HL-60 (cell line): ENCODE data around the gene C8G.

ENCODE experiments used
- DNase-seq, 2 experiments: peaks; one replicate each; pipeline ENCODE4 v3.0.0-alpha.2; 2010 to 2020; ENCODE audit warnings: low read depth in 1 of 2, low spot score in 1 of 2
- H3K27ac ChIP-seq: fragments of 250-450 bp; sonication (Bioruptor Pico); replicated peaks from 2 replicates; pipeline ENCODE4 v1.5.1; 2020; ENCODE audit warnings: mild to moderate bottlenecking, moderate library complexity
- H3K27me3 ChIP-seq: fragments of 250-450 bp; sonication (Bioruptor Pico); 2 replicates; pipeline ENCODE4 v1.5.1; 2021; ENCODE audit warnings: mild to moderate bottlenecking, moderate library complexity; ENCODE audit not compliant: insufficient read depth, poor library complexity, severe bottlenecking
- H3K4me3 ChIP-seq: replicated peaks from 2 replicates; pipeline ENCODE4 v1.5.1; 2011; ENCODE audit warnings: mild to moderate bottlenecking, control low read depth, low read length; ENCODE audit not compliant: insufficient read depth
- CTCF ChIP-seq: IDR thresholded peaks from one replicate; pipeline ENCODE4 v1.5.1; 2011; ENCODE audit warnings: low read length, control low read depth, inconsistent platforms; ENCODE audit not compliant: insufficient read depth
- GABPA ChIP-seq: IDR thresholded peaks from 2 replicates; pipeline ENCODE4 v1.6.1; 2012; ENCODE audit warnings: low read depth
- POLR2AphosphoS5 ChIP-seq: IDR thresholded peaks from 2 replicates; pipeline ENCODE4 v1.6.1; 2012; ENCODE audit warnings: low read depth
- REST ChIP-seq: IDR thresholded peaks from 2 replicates; pipeline ENCODE4 v1.6.1; 2012; ENCODE audit warnings: low read depth; ENCODE audit not compliant: insufficient replicate concordance
- SPI1 ChIP-seq: IDR thresholded peaks from 2 replicates; pipeline ENCODE4 v1.6.1; 2012; ENCODE audit warnings: low read depth, mild to moderate bottlenecking, borderline replicate concordance

Gene C8G

GRCh38 chr9:136964833-136965422, 19.9 kb downstream of the C8G start:
- TF ChIP-seq POLR2AphosphoS5 (no peak), CTCF (no peak), SPI1 (no peak), GABPA (no peak), REST (no peak)
- Histone ChIP-seq H3K4me3 (no peak overlapping the region), H3K27ac (no peak overlapping the region), H3K27me3 (no peaks in the 10 kb centered on the region)
- DNase-seq: no peak

- no peak for TF ChIP-seq SPI1
- TF ChIP-seq REST: no peak
- TF ChIP-seq CTCF: no peak
- TF ChIP-seq GABPA: no peak
- no peak for TF ChIP-seq POLR2AphosphoS5
- Histone ChIP-seq H3K27me3 (no peaks in the 10 kb centered on the region), H3K27ac (no peak overlapping the region), H3K4me3 (no peak overlapping the region)
- DNase-seq: no peak
Measured at GRCh38 chr9:136965771-136966484, 20.9 kb downstream of the C8G start.

GRCh38 chr9:136968333-136969127, 23.5 kb downstream of the C8G start:
- Histone ChIP-seq H3K27me3 (no peaks in the 10 kb centered on the region), H3K27ac (no peak overlapping the region), H3K4me3 (no peak overlapping the region)
- TF ChIP-seq CTCF (no peak), GABPA (no peak), SPI1 (no peak), REST (no peak), POLR2AphosphoS5 (no peak)
- DNase-seq: no peak
